22Rv1 (cell line): ENCODE results near the gene SEPTIN2.
"Not testable (repeated sequence)": the region's sequence is repeated elsewhere in the genome, so short reads cannot be mapped to it uniquely, and the experiment has no call there.

ENCODE experiments used
- H3K27ac ChIP-seq: fragments of 450-650 bp; 2 replicates; pipeline ENCODE4 v1.5.1; 2017
- CTCF ChIP-seq: fragments of 450-650 bp; IDR thresholded peaks from 2 replicates; pipeline ENCODE4 v1.5.1; 2017; ENCODE audit warnings: mild to moderate bottlenecking
- ZFX ChIP-seq: fragments of 450-650 bp; IDR thresholded peaks from 2 replicates; pipeline ENCODE4 v1.6.1; 2017; ENCODE audit warnings: antibody characterized with exemption, borderline replicate concordance

Gene SEPTIN2

GRCh38 chr2:241316825-241317224, 1.1 kb downstream of the SEPTIN2 start:
- peak overlapping the region; percentile 95 for H3K27ac ChIP-seq
- TF ChIP-seq ZFX, result no peak
- TF ChIP-seq CTCF, result no peak

DNA sequence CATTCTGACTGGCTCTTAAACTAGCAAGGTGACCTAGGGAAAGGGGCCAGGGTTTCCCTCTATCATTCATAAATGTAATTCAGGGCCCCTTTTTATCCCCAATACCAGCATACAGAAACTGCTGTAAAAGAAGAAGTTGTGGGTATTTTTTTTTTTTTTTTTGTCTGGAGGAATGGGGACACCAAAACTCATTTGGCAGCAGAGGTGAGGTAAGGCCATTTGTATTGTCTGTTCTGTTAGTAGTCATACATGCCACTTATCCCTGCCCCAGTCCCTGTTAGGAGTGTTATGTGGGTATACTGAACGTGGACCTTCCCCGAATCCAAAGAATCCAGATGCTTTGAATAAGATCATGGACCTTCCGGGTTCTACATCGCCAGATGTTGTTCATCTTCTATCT, 1.7 kb downstream of the SEPTIN2 start:
- peak overlapping the region; percentile 95 for H3K27ac ChIP-seq
- TF ChIP-seq ZFX (no peak), CTCF (no peak)

- not testable (repeated sequence) for H3K27ac ChIP-seq
Observed at GRCh38 chr2:241318830-241319229, 3.1 kb downstream of the SEPTIN2 start.

DNA sequence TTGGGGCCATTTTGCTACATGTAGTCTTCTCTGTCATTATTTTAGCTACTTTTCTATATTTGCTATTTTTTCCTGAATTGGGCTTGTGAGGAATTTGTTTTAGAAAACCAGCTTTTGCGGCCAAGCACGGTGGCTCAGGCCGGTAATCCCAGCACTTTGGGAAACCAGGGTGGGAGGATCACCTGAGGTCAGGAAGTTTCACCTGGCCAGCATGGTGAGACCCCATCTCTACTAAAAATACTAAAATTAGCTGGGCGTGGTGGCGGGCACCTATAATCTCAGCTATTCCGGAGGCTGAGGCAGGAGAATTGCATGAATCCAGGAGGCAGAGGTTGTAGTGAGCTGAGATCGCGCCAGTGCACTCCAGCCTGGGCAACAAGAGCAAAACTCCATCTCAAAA, 4.7 kb downstream of the SEPTIN2 start:
- TF ChIP-seq CTCF (no peak), ZFX (no peak)
- no peak overlapping the region for H3K27ac ChIP-seq

GRCh38 chr2:241321033-241321432, 5.3 kb downstream of the SEPTIN2 start:
- H3K27ac ChIP-seq, result no peak overlapping the region
- TF ChIP-seq CTCF, result no peak
- TF ChIP-seq ZFX, result no peak

GRCh38 chr2:241321886-241322285, 6.2 kb downstream of the SEPTIN2 start:
- no peak overlapping the region for H3K27ac ChIP-seq
- no peak for TF ChIP-seq ZFX
- TF ChIP-seq CTCF, result no peak

- TF ChIP-seq CTCF, result no peak
- H3K27ac ChIP-seq, result no peak overlapping the region
Observed at GRCh38 chr2:241323778-241324177, 8.1 kb downstream of the SEPTIN2 start.

DNA sequence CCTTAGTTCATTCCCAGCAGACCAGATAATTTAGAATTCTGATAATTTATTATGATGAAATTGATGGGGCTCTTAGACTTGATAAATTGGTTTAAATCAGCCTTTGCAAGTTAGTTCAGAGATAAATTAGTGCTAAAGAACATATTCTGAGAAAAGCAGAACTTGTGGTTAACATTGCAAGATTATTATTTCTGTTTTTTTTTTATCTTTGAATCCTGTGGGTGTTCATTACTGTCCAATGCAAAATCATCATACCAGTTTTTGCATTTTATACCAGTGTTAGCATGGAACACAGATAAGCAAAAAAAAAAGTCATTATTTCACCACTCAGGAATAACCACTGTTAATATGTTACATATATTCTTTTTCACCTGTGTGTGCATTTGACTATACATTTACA, 9.1 kb downstream of the SEPTIN2 start:
- H3K27ac ChIP-seq, result no peak overlapping the region
- TF ChIP-seq CTCF (no peak), ZFX (no peak)
